Hindlimb muscle (tissue), 1 donor: ENCODE data around the gene SCPEP1. TPM values are rescaled to one million over a fixed set of nuclear protein-coding genes. Genes with fewer than 3 reads are reported as not detected.
A peak's percentile ranks its signal among the peaks of the same experiment; 100 is the strongest.

Source experiments
- DNase-seq: peaks from one replicate; pipeline ENCODE4 v3.0.0-alpha.2; 2013
- polyA plus RNA-seq: library from polyadenylated mRNA; unstranded; fragments of 120-200 nt; gene quantifications from one replicate; pipeline ENCODE4 v1.2.1, GENCODE V29; 2013; ENCODE audit not compliant: insufficient read length

The SCPEP1 gene
- polyA plus RNA-seq, 1 donor, result 11.4 TPM

- DNase-seq, result no peak
Observed at GRCh38 chr17:57044976-57045867, 67.3 kb downstream of the SCPEP1 start.

- DNase-seq, result peak; percentile 19
Observed at GRCh38 chr17:57045868-57046704, 68.2 kb downstream of the SCPEP1 start.

- no peak for DNase-seq
Observed at GRCh38 chr17:57046749-57047148, 68.8 kb downstream of the SCPEP1 start.

GRCh38 chr17:57048096-57048495 is 70.2 kb downstream of the SCPEP1 start:
- no peak for DNase-seq

GRCh38 chr17:57050306-57050705 is 72.4 kb downstream of the SCPEP1 start:
- DNase-seq, result no peak

- DNase-seq, result no peak
Observed at GRCh38 chr17:57051886-57052361, 74.0 kb downstream of the SCPEP1 start.

Other genes with a start within 250 kb of the SCPEP1 start
- 2.3 TPM for gene C17orf67, start 144.2 kb upstream of the SCPEP1 start, polyA plus RNA-seq
- 6.2 TPM for gene DGKE, start 144.0 kb upstream of the SCPEP1 start, polyA plus RNA-seq
- 14.6 TPM for gene TRIM25, start 64.1 kb upstream of the SCPEP1 start, polyA plus RNA-seq
- gene COIL, start 17.1 kb upstream of the SCPEP1 start, polyA plus RNA-seq, result 16.6 TPM
- 90.7 TPM for gene AKAP1, start 107.1 kb downstream of the SCPEP1 start, polyA plus RNA-seq